Measurements from ENCODE around the gene MRPL24. TPM values are rescaled to one million over a fixed set of nuclear protein-coding genes. Genes with fewer than 3 reads are reported as not detected.

The MRPL24 gene
- total and polyA plus RNA-seq, 2 of the 8 experiments (the other 6 are each of a cell fraction or from before 2014, with no cell fraction given), result 29.7 to 35.2 TPM

- no peak for TF ChIP-seq BRCA1 (IDR thresholded peaks at IDR 0.05; ENCODE audit: low read depth, low read length)
Measured at GRCh38 chr1:156691665-156692440, 49.0 kb downstream of the MRPL24 start (continued).

Data from H1 (cell line).